ENCODE results near the gene MYO1B.

MYO1B gene

DNA sequence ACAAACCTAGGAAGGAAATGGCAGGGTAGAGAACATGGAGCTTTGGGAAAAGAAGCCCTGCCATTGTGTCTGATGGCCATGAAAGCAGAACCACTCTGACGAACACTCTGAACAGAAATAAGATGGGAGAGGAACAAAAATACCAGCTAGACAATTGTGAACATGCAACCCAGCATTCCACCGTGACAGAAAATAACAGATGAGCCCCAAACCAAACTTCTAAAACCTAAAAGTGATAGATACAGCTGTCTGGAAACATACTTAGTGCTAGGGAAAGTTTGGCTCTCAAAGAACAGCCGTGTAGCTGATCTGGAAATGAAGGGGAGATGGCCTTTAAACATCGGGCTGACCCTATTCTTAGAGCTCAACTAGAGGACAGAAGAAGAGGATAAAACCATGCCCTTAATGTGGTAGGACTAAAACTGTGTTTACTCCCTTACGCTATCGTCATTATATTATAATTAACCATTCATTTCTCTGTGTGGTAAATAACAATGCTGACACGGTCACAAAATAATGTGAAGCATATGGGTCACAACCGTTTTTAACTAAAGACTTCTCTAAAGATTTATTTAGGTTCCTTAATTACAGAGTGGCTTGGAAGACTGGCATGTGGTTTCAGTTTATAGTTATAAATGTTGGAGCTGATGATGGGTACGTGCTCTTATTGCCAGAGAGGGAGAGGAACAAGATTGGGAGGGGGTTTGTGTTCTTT, 80.6 kb downstream of the MYO1B start:
- no peak for DNase-seq

GRCh38 chr2:191327484-191327883, 82.3 kb downstream of the MYO1B start:
- DNase-seq, result no peak

DNA sequence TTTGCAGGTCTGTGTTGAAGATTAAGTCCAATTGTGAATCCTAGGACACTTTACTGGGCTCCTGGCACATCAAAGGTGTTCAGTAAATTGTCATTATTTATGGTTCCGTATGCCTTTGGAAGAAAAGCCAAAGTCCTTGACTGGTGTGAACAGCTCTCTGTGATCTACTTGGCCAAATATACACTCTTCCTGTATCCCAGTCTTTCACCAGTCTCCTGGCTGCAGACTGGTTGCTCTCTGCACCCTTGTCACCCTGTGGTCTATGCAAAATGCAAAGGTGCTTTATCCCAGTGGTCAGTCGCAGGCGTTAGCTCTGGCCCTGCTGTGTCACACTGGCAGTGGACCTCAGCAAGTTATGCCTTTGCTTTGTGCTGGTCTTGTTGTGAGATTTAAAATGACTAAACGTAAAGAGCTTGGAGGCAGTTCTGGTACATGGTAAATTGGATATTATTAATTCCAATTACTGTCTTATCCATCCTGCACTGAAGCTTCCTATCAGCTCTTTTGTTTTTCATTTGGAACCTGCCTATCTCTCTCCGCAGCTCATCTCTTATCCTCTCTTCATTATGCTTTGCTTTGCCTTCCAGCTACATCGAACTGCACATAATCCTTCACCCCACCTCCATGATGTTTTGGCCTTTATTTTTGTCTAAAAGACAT, 83.1 kb downstream of the MYO1B start:
- no peak for DNase-seq

DNA sequence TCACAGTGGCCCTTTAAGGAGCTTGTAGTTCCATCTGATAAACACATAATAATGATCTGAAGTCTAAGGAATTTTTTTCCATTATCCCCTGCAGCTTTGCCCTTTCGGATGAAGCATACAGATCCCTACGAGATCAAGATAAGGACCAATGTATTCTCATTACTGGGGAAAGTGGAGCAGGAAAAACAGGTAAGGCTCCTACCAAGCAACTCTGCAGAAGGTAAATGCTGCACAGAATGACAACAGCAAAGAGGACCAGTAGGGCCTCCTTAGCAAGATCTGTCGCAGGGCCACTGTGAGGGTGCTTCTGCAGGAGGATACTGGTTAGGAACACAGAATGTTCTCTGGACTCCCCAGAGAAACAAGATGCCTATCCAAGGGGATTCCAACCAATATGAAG, 84.6 kb downstream of the MYO1B start:
- no peak for DNase-seq

DNA sequence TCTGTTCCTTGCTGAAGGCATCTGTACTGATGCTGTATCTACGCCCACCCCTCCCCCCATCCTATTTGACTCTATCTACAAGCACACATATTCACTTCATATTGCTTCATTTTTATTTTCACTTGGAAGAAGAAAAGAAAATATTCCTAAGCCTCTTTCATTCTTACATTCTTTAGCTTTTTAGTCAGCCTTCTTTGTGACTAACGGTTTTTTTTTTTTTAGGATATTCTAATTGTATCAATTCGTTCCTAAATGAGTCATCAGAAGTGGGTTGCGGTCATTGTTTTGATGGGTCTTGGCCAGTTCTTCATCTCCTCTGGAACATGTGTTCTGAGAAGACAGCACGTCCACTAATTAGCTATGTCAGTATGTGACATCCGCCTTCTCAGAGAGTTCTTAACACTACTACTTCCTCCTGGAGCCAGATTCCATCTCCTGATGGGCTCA, 88.7 kb downstream of the MYO1B start:
- peak; percentile 97 for DNase-seq

DNA sequence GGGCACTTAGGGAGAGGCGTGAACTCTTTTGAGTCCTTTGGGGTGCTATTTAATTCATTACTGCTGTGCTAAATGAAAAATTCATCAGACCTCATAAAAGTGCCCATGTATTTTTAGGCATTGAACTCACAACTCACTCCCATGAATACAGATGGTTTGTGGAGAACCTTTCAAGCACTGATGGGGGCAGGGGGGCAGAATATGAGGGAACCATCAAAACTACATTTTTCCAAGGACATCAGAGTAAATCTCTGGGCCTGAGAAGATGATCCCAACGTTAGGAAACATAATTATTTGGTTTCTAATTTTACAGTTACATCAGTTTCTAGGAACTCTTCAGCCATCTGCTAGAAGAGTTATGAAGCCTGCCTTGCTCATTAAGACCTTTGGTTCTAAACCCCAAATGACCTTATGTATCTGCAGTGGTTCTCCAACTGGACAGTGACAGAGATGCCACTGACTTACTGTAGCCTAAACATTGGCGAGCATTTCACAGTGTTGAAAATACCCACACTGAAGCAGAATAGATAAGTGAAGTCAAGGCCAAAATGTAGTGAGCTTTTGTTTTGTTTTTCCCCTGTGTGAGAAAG, 90.8 kb downstream of the MYO1B start:
- no peak for DNase-seq

DNA sequence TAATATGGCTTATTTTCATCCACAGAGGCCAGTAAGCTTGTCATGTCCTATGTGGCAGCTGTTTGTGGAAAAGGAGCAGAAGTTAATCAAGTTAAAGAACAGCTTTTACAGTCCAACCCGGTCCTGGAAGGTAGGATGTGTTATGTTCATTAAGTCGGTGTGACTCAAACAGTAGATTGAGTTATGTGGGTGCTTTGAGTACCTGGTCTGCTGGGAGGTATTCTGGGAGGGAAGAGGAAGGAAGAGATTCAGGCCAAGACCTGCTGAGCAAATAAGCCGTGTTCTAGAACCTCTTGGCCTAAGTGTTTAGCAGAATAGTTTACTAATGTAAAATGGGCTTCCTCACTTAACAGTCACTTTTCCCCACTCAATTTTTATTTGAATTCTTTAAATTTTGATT, 96.2 kb downstream of the MYO1B start:
- DNase-seq, result no peak

- no peak for DNase-seq
Measured at GRCh38 chr2:191343796-191344338, 98.7 kb downstream of the MYO1B start.

- peak; percentile 27 for DNase-seq
Measured at GRCh38 chr2:191345788-191346187, 100.6 kb downstream of the MYO1B start.

DNA sequence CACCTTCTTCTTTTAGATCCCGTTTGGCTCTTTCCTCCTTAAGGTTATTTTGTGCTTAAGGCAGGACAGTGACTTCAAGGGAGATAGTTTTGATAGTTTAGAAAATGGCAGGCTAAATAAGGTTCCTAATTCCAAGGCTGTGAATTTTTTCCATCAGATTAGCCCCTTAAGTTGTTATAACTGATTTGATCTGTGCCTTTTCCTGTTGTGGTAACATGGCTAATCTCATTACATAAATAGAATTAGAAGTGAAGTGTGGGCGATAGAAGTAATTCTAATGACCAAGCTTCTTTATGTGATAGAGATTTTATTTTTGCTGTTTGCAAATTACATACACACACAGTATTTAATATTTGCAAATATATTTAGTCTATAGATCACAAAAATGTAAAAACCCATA, 102.0 kb downstream of the MYO1B start:
- DNase-seq, result no peak

DNA sequence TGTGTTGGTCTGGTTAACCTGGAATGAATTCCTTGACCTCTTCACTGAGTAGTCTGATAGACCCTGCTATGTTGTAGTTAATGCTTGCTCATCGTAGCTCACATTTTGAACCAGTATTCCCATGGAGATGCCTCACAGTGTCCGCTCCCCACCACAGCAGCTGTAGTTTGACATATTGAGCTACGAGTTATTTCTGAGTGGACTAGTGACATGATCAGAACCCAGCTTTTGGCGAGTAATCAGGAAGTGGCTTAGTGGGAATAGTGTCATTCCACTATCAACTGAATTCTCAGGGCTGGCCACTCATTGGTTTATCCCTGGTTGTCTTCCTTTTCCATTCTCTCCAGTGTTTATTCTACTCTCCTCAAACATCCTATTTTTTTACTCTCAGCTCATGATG, 102.7 kb downstream of the MYO1B start:
- DNase-seq, result peak; percentile 48

GRCh38 chr2:191349990-191350389, 104.8 kb downstream of the MYO1B start:
- no peak for DNase-seq

- DNase-seq, result peak; percentile 58
Measured at GRCh38 chr2:191350826-191351225, 105.6 kb downstream of the MYO1B start.

- DNase-seq, result peak; percentile 83
Measured at GRCh38 chr2:191351298-191351697, 106.1 kb downstream of the MYO1B start.

GRCh38 chr2:191351921-191352320, 106.7 kb downstream of the MYO1B start:
- DNase-seq, result peak; percentile 80

- DNase-seq, result peak; percentile 86
Measured at GRCh38 chr2:191352536-191352935, 107.3 kb downstream of the MYO1B start.

DNA sequence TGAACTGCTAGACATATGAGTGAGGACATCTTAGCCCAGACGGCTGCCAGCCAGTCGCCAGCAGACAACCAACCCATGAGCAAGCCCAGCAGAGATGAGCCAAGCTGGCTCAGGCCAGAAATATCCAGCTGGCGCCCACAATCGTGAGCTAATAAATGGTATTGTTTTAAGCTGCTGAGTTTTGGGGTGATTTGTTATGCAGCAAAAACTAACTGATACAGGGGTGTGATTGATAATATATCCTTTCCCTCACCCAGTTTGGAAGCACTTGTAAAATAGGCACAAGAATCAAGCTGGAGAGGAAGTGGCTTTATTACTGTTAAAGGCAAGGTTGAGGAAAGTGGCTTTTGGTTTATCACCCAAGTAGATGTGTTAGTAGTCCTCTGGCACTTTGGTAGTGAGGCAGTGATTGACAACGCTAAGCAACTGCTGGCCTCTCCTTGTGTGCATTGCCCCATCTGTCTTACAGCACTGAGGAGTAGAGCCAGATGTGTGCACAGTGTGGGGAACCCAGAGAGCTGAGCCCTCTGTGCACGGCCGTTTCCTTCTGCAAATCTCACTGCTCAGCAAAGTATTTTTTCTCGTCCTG, 110.1 kb downstream of the MYO1B start:
- no peak for DNase-seq

GRCh38 chr2:191357678-191358077, 112.5 kb downstream of the MYO1B start:
- no peak for DNase-seq

GRCh38 chr2:191358325-191359025, 113.3 kb downstream of the MYO1B start:
- no peak for DNase-seq

DNA sequence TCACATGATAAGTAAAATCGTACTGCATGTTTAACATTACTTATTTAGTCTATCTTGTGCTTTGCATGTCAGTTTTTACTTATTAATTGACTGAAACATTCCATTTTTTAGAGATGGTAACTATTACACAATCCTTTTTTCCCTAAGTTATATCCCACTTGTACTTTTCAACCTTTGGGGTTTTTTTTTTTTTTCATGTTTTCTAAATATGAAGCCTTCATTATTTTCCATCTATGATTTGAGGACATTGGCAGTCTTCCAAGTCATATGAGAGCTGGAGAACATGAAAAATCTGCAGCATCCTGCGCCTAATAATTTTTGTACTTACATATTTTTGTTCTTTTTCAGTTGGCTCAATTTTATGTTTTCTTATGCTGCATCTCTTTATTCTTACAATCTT, 113.9 kb downstream of the MYO1B start:
- peak; percentile 39 for DNase-seq

- DNase-seq, result no peak
Measured at GRCh38 chr2:191360918-191361317, 115.7 kb downstream of the MYO1B start.

DNA sequence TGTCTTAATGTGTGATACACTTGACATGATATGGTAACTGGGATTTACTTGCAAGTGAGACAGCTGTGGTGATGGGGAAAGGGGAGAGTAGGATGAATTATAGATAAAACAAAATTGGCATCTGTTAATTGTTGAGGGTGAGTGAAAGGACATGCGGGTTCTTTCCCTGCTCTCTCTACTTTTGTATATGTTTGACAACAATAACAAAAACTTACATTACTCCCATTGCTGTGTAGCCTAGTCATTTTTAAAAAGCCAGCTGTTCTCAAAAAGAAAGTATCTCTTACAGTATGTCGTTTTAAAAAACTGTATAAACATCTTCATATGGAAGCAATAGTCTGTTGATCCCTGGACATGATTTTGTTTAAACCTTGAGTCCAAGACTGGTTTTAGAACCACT, 117.6 kb downstream of the MYO1B start:
- DNase-seq, result peak; percentile 26

DNA sequence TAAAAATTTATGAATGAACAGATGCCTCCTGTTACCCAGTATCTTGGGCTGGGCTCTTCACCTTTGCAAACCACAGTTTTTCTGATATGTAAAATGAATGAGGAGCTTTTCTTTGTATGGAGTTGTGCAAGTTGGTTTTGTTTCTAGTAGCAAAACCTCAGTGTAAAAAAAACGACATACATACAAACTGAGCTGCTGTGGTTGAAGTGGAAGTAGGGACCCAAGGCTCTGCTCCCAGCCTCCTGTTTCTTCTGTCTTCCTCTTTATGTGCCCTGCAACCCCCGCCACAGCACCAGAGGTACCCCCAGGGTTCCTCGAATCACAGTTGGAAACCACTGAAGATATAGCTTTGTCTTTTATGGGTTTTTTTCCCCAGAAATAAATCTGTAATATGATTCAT, 118.1 kb downstream of the MYO1B start:
- DNase-seq, result no peak

Data from fibroblast of skin of scalp (primary cell).